Cardiac fibroblast (primary cell): ENCODE data around the gene PLEKHA5.
"Not testable (repeated sequence)": the region's sequence is repeated elsewhere in the genome, so short reads cannot be mapped to it uniquely, and the experiment has no call there.

Experiments used
- DNase-seq, 2 donors: peaks; one replicate each; pipeline versions ENCODE4 v3.0.0 to v3.0.0-alpha.2; 2010; ENCODE audit warnings: low read depth in 2 of 2
- H3K4me3 ChIP-seq, 2 donors: replicated peaks in 1 of 2; 1 replicate in 1 of 2; 2 replicates in 1 of 2; pipeline ENCODE4 v1.5.1; 2011; ENCODE audit warnings: low read depth in 2 of 2, low read length in 2 of 2, mild to moderate bottlenecking in 2 of 2, moderate library complexity in 1 of 2
- TF ChIP-seq, protein P1 (sequence below): IDR thresholded peaks from one replicate; pipeline ENCODE4 v1.5.1; 2011; ENCODE audit warnings: low read depth, mild to moderate bottlenecking, low read length, inconsistent platforms

The PLEKHA5 gene

GRCh38 chr12:19169222-19169621 is 39.7 kb downstream of the PLEKHA5 start:
- no peak for DNase-seq
- no peak overlapping the region for H3K4me3 ChIP-seq
- TF ChIP-seq, protein P1, sequence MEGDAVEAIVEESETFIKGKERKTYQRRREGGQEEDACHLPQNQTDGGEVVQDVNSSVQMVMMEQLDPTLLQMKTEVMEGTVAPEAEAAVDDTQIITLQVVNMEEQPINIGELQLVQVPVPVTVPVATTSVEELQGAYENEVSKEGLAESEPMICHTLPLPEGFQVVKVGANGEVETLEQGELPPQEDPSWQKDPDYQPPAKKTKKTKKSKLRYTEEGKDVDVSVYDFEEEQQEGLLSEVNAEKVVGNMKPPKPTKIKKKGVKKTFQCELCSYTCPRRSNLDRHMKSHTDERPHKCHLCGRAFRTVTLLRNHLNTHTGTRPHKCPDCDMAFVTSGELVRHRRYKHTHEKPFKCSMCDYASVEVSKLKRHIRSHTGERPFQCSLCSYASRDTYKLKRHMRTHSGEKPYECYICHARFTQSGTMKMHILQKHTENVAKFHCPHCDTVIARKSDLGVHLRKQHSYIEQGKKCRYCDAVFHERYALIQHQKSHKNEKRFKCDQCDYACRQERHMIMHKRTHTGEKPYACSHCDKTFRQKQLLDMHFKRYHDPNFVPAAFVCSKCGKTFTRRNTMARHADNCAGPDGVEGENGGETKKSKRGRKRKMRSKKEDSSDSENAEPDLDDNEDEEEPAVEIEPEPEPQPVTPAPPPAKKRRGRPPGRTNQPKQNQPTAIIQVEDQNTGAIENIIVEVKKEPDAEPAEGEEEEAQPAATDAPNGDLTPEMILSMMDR, result no peak

GRCh38 chr12:19170286-19170685 is 40.8 kb downstream of the PLEKHA5 start:
- not testable (repeated sequence) for H3K4me3 ChIP-seq, DNase-seq

DNA sequence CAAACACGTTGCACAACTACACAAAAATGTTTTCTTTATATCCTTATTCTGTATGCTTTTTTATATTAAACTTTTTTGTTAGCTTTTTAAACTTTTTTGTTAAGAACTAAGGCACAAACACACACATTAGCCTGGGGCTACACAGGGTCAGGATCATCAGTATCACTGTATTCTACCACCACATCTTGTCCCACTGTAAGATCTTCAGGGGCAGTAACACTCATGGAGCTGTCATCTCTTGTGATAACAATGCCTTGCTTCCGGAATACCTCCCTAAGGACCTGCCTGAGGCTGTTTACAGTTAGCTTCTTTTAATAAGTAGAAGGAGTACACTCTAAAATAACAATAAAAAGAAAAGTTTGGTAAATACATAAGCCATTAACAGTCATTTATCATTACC is 42.2 kb downstream of the PLEKHA5 start:
- H3K4me3 ChIP-seq, result no peak overlapping the region
- TF ChIP-seq, protein P1, result no peak
- DNase-seq, result peak in 1 of 2 donors; percentile 40

- DNase-seq, result peak in 1 of 2 donors; percentile 48
- TF ChIP-seq, protein P1, result no peak
- H3K4me3 ChIP-seq, result no peak overlapping the region
Observed at GRCh38 chr12:19177754-19178153, 48.2 kb downstream of the PLEKHA5 start.

GRCh38 chr12:19179986-19180385 is 50.5 kb downstream of the PLEKHA5 start:
- DNase-seq, result no peak
- no peak overlapping the region for H3K4me3 ChIP-seq
- TF ChIP-seq, protein P1, result no peak

- H3K4me3 ChIP-seq, result no peak overlapping the region
- peak; percentile 36 to 41 for DNase-seq
- TF ChIP-seq, protein P1, result no peak
Observed at GRCh38 chr12:19181666-19182426, 52.3 kb downstream of the PLEKHA5 start.

DNA sequence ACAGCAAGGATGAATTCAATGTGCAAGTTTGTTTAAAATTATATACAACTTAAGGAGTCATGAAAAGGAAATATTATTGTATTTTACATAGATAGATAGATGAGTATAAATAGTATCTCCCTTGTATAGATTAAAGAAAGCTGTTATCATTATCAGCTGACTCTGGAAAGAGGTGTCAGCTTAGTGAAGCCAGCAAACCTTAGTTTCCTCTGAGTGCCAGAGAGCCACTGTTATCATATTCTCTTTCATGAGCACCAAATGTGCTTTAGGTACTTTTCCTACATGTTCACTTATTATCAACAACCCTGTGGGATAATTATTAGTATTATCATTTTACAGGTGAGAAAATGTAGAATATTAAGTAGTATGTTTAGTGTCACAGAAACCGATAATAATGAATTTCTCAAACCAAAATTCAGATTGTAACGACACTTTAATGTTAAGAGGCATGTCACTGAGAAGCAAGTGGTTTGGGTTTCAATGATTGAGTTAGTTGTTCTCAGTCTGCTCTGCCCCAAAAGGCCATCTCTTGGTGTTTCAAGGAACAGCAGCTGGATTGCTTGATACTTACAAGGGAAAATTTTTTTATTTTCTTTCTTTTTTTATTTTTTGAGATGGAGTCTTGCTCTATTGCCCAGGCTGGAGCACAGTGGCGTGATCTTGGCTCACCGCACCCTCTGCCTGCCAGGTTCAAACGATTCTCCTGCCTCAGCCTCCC is 53.7 kb downstream of the PLEKHA5 start:
- no peak overlapping the region for H3K4me3 ChIP-seq

More for the DNA sequence above, 53.7 kb downstream of the PLEKHA5 start:
- peak; percentile 50 to 60 for DNase-seq
- TF ChIP-seq, protein P1, result peak; percentile 44
